CD14-positive monocyte (primary cell): ENCODE data around the gene PGM2. TPM values are rescaled to one million over a fixed set of nuclear protein-coding genes. Genes with fewer than 3 reads are reported as not detected.

Experiments
- DNase-seq, 3 donors: peaks; one replicate each; pipeline ENCODE4 v3.0.0-alpha.2; 2011 to 2022
- H2AFZ ChIP-seq: 2 replicates; pipeline ENCODE4 v1.6.0; 2012; ENCODE audit warnings: mild to moderate bottlenecking, low read depth, low read length, inconsistent platforms; ENCODE audit not compliant: insufficient read depth, poor library complexity, severe bottlenecking
- H3K27ac ChIP-seq, 2 donors: 1 replicate in 1 of 2; 2 replicates in 1 of 2; pipeline ENCODE4 v1.5.1; 2012 to 2013; ENCODE audit warnings: low read length in 2 of 2, control low read depth in 1 of 2, inconsistent platforms in 1 of 2, low read depth in 1 of 2, mild to moderate bottlenecking in 1 of 2
- H3K27me3 ChIP-seq, 2 donors: one replicate each; pipeline versions ENCODE4 v1.6.0 to v1.6.1; 2011 to 2013; ENCODE audit warnings: low read length in 2 of 2; ENCODE audit not compliant: control insufficient read depth in 2 of 2, insufficient read depth in 2 of 2
- H3K36me3 ChIP-seq, 2 donors: replicated peaks in 1 of 2; 1 replicate in 1 of 2; 2 replicates in 1 of 2; pipeline versions ENCODE4 v1.5.1 to v1.6.1; 2012 to 2013; ENCODE audit warnings: low read length in 2 of 2, control low read depth in 1 of 2, inconsistent platforms in 1 of 2, mild to moderate bottlenecking in 1 of 2; ENCODE audit not compliant: insufficient read depth in 2 of 2, control insufficient read depth in 1 of 2
- H3K4me1 ChIP-seq, 2 donors: 1 replicate in 1 of 2; 2 replicates in 1 of 2; pipeline versions ENCODE4 v1.5.1 to v1.6.1; 2012 to 2013; ENCODE audit warnings: low read length in 2 of 2, control low read depth in 1 of 2, inconsistent platforms in 1 of 2, mild to moderate bottlenecking in 1 of 2, moderate library complexity in 1 of 2; ENCODE audit not compliant: insufficient read depth in 2 of 2, control insufficient read depth in 1 of 2
- H3K4me2 ChIP-seq: replicated peaks from 2 replicates; pipeline ENCODE3; 2012; ENCODE audit warnings: low read length, moderate library complexity, mild to moderate bottlenecking; ENCODE audit not compliant: poor library complexity, severe bottlenecking; ENCODE audit errors: extremely low read depth
- H3K4me3 ChIP-seq, 3 experiments: fragments of 200-600 bp in 1 of 3; sonication (generic) in 1 of 3; replicated peaks in 1 of 3; 1 replicate in 2 of 3; 2 replicates in 1 of 3; pipeline ENCODE4 v1.5.1; 2011 to 2013; ENCODE audit warnings: low read length in 3 of 3, mild to moderate bottlenecking in 3 of 3, control low read depth in 2 of 3, low read depth in 2 of 3, inconsistent platforms in 1 of 3, moderate library complexity in 1 of 3
- H3K79me2 ChIP-seq: 2 replicates; pipeline ENCODE4 v1.6.0; 2012; ENCODE audit warnings: mild to moderate bottlenecking, control low read depth, inconsistent platforms, low read length, moderate library complexity; ENCODE audit not compliant: insufficient read depth
- H3K9ac ChIP-seq: 2 replicates; pipeline ENCODE4 v1.6.0; 2017; ENCODE audit warnings: low read length, mild to moderate bottlenecking; ENCODE audit not compliant: insufficient read depth, poor library complexity, severe bottlenecking
- H3K9me3 ChIP-seq, 2 donors: replicated peaks in 1 of 2; 1 replicate in 1 of 2; 2 replicates in 1 of 2; pipeline versions ENCODE4 v1.5.1 to v1.6.1; 2012 to 2013; ENCODE audit warnings: low read length in 2 of 2, control low read depth in 1 of 2; ENCODE audit not compliant: control insufficient read depth in 1 of 2, insufficient read depth in 1 of 2
- H4K20me1 ChIP-seq: 2 replicates; pipeline ENCODE4 v1.6.0; 2012; ENCODE audit warnings: mild to moderate bottlenecking, low read length, control low read depth, moderate library complexity; ENCODE audit not compliant: insufficient read depth
- H3K27ac Mint-ChIP-seq, 7 donors: one replicate each; pipeline ENCODE4 v1.8.0; 2020; ENCODE audit warnings: mild to moderate bottlenecking in 7 of 7, mixed read lengths in 7 of 7, moderate library complexity in 6 of 7, inconsistent platforms in 2 of 7
- H3K27me3 Mint-ChIP-seq, 3 donors: one replicate each; pipeline ENCODE4 v1.8.0; 2021 to 2022; ENCODE audit warnings: low read depth in 3 of 3, mild to moderate bottlenecking in 3 of 3, mixed read lengths in 3 of 3, moderate library complexity in 3 of 3, inconsistent platforms in 1 of 3
- H3K36me3 Mint-ChIP-seq, 2 donors: one replicate each; pipeline ENCODE4 v1.8.0; 2020; ENCODE audit warnings: mixed read lengths in 2 of 2, inconsistent platforms in 1 of 2, mild to moderate bottlenecking in 1 of 2
- H3K4me1 Mint-ChIP-seq: one replicate; pipeline ENCODE4 v1.8.0; 2020; ENCODE audit warnings: mild to moderate bottlenecking, mixed read lengths
- H3K4me3 Mint-ChIP-seq, 2 donors: one replicate each; pipeline ENCODE4 v1.8.0; 2020; ENCODE audit warnings: mild to moderate bottlenecking in 2 of 2, mixed read lengths in 2 of 2, moderate library complexity in 1 of 2
- H3K9me3 Mint-ChIP-seq, 7 donors: one replicate each; pipeline ENCODE4 v1.8.0; 2020 to 2022; ENCODE audit warnings: mixed read lengths in 7 of 7, mild to moderate bottlenecking in 6 of 7, moderate library complexity in 6 of 7, inconsistent platforms in 2 of 7
- WGBS: methylation state at CpG from one replicate; pipeline ENCODE4 v1.1.5; 2013; ENCODE audit warnings: missing lambda C conversion rate; ENCODE audit not compliant: insufficient coverage; 5-methylcytosine and 5-hydroxymethylcytosine counted together
- intact Hi-C, 2 donors: fragments of 100-400 bp; cut with micrococcal nuclease; formaldehyde crosslinking; loops; one replicate each; pipeline versions ENCODE4 v1.15.0 to v1.15.1; 2023
- polyA plus RNA-seq, 3 donors: library from polyadenylated mRNA; depleted of rRNA in 1 of 3; unstranded in 2 of 3; stranded (reverse) in 1 of 3; fragments of 300-500 nt in 2 of 3; fragments of >200 nt in 1 of 3; fragmentation: Illumina TruSeq in 2 of 3; gene quantifications; 1 replicate in 2 of 3; 2 replicates in 1 of 3; pipeline ENCODE4 v1.2.3, GENCODE V29; 2012 to 2021
- TF ChIP-seq, protein P1 (sequence below): fragments of 200-600 bp; IDR thresholded peaks from one replicate; pipeline ENCODE4 v1.8.0; 2022; ENCODE audit warnings: antibody characterized with exemption, mild to moderate bottlenecking

The PGM2 gene
- polyA plus RNA-seq, 3 donors: 17.8 to 48.6 (median 46.2) TPM

- intact Hi-C loops: loop anchor here in 1 of 2 donors (10.0 kb wide), 1 partner anchor 187 kb away; no protein-coding TSS in a partner anchor
- H3K36me3 ChIP-seq: no peaks in the 10 kb centered on the region
- H3K27me3 ChIP-seq: no peaks in the 10 kb centered on the region
- H3K9me3 ChIP-seq: peaks cover 0 to 4% of the 10 kb centered on the region in 2 donors
- H3K27ac ChIP-seq: no peak overlapping the region
- H3K79me2 ChIP-seq: no peaks in the 10 kb centered on the region
- Mint-ChIP-seq H3K27ac (no peak overlapping the region), H3K27me3 (peaks cover 0 to 4% (median 3%) of the 10 kb centered on the region in 3 donors), H3K36me3 (peaks cover 0 to 3% of the 10 kb centered on the region in 2 donors), H3K9me3 (peaks cover 4 to 19% (median 12%) of the 10 kb centered on the region in 7 donors), H3K4me1 (peaks cover 10% of the 10 kb centered on the region), H3K4me3 (no peak overlapping the region)
- no peaks in the 10 kb centered on the region for H4K20me1 ChIP-seq
- peaks cover 3 to 5% of the 10 kb centered on the region in 2 donors for H3K4me1 ChIP-seq
- no peak for DNase-seq
- TF ChIP-seq, protein P1, sequence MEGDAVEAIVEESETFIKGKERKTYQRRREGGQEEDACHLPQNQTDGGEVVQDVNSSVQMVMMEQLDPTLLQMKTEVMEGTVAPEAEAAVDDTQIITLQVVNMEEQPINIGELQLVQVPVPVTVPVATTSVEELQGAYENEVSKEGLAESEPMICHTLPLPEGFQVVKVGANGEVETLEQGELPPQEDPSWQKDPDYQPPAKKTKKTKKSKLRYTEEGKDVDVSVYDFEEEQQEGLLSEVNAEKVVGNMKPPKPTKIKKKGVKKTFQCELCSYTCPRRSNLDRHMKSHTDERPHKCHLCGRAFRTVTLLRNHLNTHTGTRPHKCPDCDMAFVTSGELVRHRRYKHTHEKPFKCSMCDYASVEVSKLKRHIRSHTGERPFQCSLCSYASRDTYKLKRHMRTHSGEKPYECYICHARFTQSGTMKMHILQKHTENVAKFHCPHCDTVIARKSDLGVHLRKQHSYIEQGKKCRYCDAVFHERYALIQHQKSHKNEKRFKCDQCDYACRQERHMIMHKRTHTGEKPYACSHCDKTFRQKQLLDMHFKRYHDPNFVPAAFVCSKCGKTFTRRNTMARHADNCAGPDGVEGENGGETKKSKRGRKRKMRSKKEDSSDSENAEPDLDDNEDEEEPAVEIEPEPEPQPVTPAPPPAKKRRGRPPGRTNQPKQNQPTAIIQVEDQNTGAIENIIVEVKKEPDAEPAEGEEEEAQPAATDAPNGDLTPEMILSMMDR: no peak
- H3K4me3 ChIP-seq: no peak overlapping the region
- H3K4me2 ChIP-seq: no peak overlapping the region
- no peak overlapping the region for H2AFZ ChIP-seq
- H3K9ac ChIP-seq: no peak overlapping the region
- 100% methylated on average over 1 of the region's 1 CpG for WGBS
These were observed 34.2 kb upstream of the PGM2 start for GRCh38 chr4:37792241-37792640.

- Histone ChIP-seq H3K79me2 (no peaks in the 10 kb centered on the region), H3K4me2 (no peak overlapping the region), H3K27me3 (no peaks in the 10 kb centered on the region), H3K9ac (no peak overlapping the region), H3K27ac (no peak overlapping the region), H3K36me3 (no peaks in the 10 kb centered on the region), H3K9me3 (peaks cover 0 to 4% of the 10 kb centered on the region in 2 donors), H2AFZ (no peak overlapping the region), H3K4me3 (no peak overlapping the region), H3K4me1 (peaks cover 10 to 11% of the 10 kb centered on the region in 2 donors), H4K20me1 (no peaks in the 10 kb centered on the region)
- peaks cover 0 to 4% (median 3%) of the 10 kb centered on the region in 3 donors for H3K27me3 Mint-ChIP-seq
- peak; percentile 31 to 47 (median 41) for DNase-seq
- peaks cover 4 to 19% (median 12%) of the 10 kb centered on the region in 7 donors for H3K9me3 Mint-ChIP-seq
- intact Hi-C loops: loop anchor here in 1 of 2 donors (10.0 kb wide), 1 partner anchor 189 kb away; no protein-coding TSS in a partner anchor
- peaks cover 14% of the 10 kb centered on the region for H3K4me1 Mint-ChIP-seq
- no peak overlapping the region for H3K27ac Mint-ChIP-seq
- peaks cover 0 to 3% of the 10 kb centered on the region in 2 donors for H3K36me3 Mint-ChIP-seq
- TF ChIP-seq, protein P1: peak; percentile 64
- H3K4me3 Mint-ChIP-seq: no peak overlapping the region
These were observed 32.9 kb upstream of the PGM2 start for GRCh38 chr4:37793562-37793961.
